GM21367 (cell line): ENCODE measurements around the gene RGS14.
A peak's percentile ranks its signal among the peaks of the same experiment; 100 is the strongest.
"Not testable (repeated sequence)": the region's sequence is repeated elsewhere in the genome, so short reads cannot be mapped to it uniquely, and the experiment has no call there.

Source experiments
- ATAC-seq: cut with Tn5 transposase; IDR thresholded peaks from one replicate; pipeline ENCODE4 v1.9.1; 2021; ENCODE audit not compliant: unreplicated experiment

Gene RGS14

GRCh38 chr5:177344891-177345290 lies 12.8 kb upstream of the RGS14 start:
- no peak for ATAC-seq

- ATAC-seq: no peak
Observed at GRCh38 chr5:177346820-177347219, 10.9 kb upstream of the RGS14 start.

DNA sequence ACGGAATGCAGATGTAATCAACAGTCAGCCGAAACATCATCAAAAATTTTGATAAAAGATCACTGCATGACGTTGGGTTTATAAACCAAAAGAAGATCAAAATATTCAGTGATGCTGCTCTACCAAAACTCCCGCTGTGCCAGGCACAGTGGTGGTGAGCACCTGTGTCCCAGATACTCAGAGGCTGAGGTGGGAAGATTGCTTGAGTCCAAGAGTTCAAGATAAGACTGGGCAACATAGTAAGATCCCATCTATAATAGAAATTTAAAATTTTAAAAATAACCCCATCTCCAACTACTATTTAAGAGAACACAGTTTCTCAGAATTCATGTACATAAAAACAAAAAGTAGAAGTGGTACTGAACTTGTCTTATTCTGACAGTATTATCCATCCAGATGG lies 10.0 kb upstream of the RGS14 start:
- ATAC-seq: no peak

GRCh38 chr5:177349362-177349647 lies 8.4 kb upstream of the RGS14 start:
- no peak for ATAC-seq

DNA sequence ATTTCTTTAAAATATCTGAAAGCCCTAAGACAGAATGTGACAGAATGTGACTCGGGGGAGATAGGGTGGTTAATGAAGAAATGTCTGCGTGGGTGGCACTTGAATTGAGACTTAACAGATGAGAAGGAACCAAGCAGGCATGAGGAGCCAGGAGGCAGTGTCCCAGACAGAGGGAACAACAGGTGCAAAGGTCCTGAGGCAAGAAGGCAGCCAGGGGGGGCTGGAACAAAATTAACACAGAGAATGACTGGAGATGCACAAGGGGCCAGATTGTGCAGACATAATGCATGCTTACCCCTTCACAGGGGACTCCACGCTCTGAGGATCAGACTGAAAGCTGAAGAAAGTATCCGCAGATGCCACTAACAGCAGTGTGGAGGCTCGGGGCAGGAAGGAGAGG lies 8.0 kb upstream of the RGS14 start:
- ATAC-seq: no peak

GRCh38 chr5:177350776-177351391 lies 6.8 kb upstream of the RGS14 start:
- peak; percentile 6 for ATAC-seq

GRCh38 chr5:177351392-177352329 lies 6.1 kb upstream of the RGS14 start, which contains the start of gene LMAN2:
TSS of gene LMAN2 (minus strand) at chr5:177351668. CDS start at chr5:177351647, 21 bp downstream.
- ATAC-seq: peak; percentile 86

DNA sequence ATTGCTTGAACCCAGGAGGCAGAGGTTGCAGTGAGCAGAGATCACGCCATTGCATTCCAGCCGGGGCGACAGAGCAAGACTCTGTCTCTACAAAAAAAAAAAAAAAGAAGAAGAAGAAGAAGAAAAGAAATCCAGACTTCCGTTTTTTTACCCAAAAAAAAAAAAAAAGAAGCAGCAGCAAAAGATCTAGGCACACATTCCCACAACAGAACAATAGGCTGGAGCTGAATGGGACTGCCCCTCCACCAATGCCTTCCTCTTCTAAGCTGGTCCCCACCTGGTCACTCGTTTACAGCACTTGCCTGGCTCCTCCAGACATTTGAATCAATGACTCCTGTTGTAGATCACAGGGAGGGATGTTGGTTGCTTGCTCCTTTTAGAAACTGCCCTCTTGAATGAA lies 4.6 kb upstream of the RGS14 start:
- no peak for ATAC-seq

DNA sequence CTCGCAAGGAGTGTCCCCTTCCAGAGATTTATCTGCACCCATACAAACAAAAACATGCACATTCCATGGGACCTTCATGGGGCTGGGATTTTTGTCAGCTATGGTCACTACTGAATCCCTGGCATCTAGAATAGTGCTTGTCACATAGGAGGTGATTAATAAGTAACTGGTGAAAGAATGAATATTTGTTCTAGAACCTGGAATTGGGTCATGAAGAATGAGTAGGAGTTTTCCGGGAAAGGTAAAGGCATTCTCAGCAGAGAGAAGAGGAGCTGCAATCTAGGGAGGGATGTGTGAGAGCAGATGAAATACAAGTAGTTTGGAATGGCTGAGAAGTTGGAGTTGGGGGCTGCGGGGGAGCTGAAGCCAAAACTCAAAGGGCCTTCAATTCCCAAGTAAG lies 3.5 kb upstream of the RGS14 start:
- ATAC-seq: no peak

- ATAC-seq: no peak
Observed at GRCh38 chr5:177354711-177355110, 3.0 kb upstream of the RGS14 start.

- no peak for ATAC-seq
Observed at GRCh38 chr5:177355162-177355867, 2.4 kb upstream of the RGS14 start.

DNA sequence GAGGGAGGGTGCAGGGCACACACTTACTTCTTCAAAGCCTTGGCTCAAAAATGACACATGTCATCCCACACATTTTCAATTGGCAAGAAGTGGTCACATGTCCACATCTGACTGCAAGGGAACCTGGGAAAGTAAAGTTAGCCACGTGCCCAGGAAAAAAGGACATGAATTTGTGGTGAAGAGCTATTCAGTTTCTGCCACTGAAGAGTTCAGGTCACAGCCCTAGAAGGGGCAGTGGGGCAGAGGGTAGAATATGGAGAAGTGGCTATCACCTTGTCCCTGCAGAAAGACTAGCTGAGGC lies 1.9 kb upstream of the RGS14 start:
- no peak for ATAC-seq

DNA sequence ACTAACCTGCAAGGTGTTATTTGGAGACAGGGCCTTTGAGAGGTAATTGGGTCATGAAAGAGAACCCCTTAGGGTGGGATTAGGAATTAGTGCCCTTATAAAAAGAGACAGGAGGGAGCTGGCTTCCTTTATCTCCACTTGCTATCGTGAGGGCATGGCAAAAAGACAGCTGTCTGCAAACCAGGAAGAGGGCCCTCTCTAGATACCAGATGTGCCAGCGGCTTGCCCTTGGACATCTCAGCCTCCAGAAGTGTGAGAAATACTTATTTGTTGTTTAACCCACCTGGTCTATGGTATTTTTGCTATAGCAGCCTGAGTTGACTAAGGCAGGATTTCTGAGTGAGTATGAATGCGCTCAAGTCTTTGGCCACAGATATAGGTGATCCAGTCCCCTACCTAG lies 978 bp upstream of the RGS14 start:
- no peak for ATAC-seq

DNA sequence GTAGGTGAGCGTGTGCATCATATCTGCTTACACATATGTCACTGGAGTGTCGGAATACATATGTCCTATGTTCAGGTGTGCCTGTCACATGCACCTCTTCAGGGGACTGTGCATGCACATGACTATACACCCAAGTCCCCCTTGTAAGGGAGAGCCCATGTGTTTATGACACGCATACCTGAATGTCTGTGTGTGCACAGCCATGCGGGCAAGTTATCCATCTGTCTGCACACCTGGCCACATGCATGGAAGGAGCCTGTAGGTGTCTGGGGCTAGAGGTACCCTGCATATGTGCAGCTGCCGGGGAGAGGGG lies 622 bp upstream of the RGS14 start:
- no peak for ATAC-seq

- no peak for ATAC-seq
Observed at GRCh38 chr5:177358370-177358819, 671 bp downstream of the RGS14 start.

DNA sequence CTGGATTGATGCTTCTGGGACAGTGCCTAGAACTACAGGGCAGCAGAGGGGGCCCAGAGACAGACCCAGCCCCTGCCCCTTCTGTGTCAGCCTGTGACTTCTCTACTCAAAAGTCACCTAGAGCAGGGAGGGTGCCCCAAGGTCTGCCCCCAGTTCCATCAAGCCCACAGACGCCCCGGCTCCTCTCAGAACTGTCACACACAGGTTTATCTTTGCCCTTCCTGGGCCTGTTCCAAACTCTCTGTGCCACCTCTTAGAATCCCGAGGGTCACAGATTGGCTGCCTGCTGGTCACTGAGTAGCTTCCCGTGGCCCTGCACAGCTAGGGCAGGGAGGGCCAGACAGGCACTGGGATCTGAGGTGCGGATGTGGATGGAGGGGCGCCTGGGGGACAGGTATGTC lies 1.7 kb downstream of the RGS14 start:
- no peak for ATAC-seq

GRCh38 chr5:177359860-177360259 lies 2.1 kb downstream of the RGS14 start:
- ATAC-seq: no peak

DNA sequence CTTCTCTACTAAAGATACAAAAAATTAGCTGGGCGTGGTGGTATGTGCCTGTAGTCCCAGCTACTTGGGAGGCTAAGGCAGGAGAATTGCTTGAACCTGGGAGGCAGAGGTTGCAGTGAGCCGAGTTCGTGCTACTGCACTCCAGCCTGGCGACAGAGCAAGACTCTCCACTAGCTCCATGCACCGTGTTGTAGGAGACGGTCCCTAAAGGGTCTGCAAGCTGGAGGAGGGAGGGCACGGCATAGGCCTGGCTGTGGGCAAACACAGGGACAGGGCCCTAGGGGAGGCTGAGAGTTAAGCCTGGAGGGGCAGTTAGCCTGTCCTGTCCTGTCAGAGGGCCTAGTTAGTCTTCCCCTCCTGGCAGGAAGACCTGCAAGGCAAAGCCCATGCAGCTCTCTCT lies 3.0 kb downstream of the RGS14 start:
- not testable (repeated sequence) for ATAC-seq

- ATAC-seq: no peak
Observed at GRCh38 chr5:177361418-177362291, 3.9 kb downstream of the RGS14 start.

DNA sequence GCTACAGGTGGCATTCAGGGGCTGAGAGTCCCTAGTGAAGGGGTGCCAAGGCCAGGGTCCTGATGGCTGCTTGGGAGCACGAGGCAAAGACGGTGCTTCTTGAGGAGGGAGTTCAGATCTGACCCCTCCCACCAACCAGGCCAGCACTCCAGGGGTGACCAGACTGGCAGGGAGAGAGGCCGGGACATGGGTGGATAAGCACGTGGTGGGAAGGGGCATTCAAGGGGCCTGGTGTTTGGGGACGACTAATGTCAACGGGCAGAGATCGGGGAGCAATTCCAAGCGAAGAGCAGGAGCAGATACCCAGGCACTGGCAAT lies 4.5 kb downstream of the RGS14 start:
- ATAC-seq: no peak
